ENCODE data around the gene ADGRL1.

Gene ADGRL1

GRCh38 chr19:14119644-14120496 is 86.1 kb downstream of the ADGRL1 start:
- Histone ChIP-seq H2AFZ (ENCODE audit: low read depth, low read length, severe bottlenecking) (no peak overlapping the region), H3K9me3 (ENCODE audit: insufficient read depth, low read length) (no peaks in the 10 kb centered on the region), H3K27me3 (ENCODE audit: low read length) (no peaks in the 10 kb centered on the region), H3F3A (ENCODE audit: insufficient read depth) (peaks cover 31% of the 10 kb centered on the region), H3K36me3 (ENCODE audit: low read length) (no peaks in the 10 kb centered on the region), H3K27ac (ENCODE audit: low read depth, low read length) (no peak overlapping the region), H3K9ac (ENCODE audit: low read length) (no peak overlapping the region), H3K79me2 (ENCODE audit: insufficient read depth, low read length) (peaks cover 19% of the 10 kb centered on the region), H3K4me3 (ENCODE audit: insufficient read depth, low read length, poor library complexity, severe bottlenecking) (no peak overlapping the region), H4K20me1 (ENCODE audit: low read depth, low read length) (0 out of 2 replicates have a peak, but pooled peaks cover 3% of the 10 kb centered on the region), H3K9me2 (replicated peaks; ENCODE audit: insufficient read depth, low read length) (no peaks in the 10 kb centered on the region), H3K4me2 (ENCODE audit: low read depth, low read length, poor library complexity, severe bottlenecking) (no peak overlapping the region)
- TF ChIP-seq EZH2phosphoT487 (conservative IDR thresholded peaks at IDR 0.05; ENCODE audit: low read length) (no peak), CTCF (IDR thresholded peaks at IDR 0.05; ENCODE audit: insufficient read depth, low read length, poor library complexity, severe bottlenecking) (no peak)

- no peaks in the 10 kb centered on the region for H3K36me3 ChIP-seq (ENCODE audit: low read length)
- peak overlapping the region; percentile 65; the same call in 1 of the 2 replicates for H3K9ac ChIP-seq (ENCODE audit: low read length)
- peaks cover 31% of the 10 kb centered on the region for H3F3A ChIP-seq (ENCODE audit: insufficient read depth)
- no peaks in the 10 kb centered on the region for H3K27me3 ChIP-seq (ENCODE audit: low read length)
- H2AFZ ChIP-seq (ENCODE audit: low read depth, low read length, severe bottlenecking) = no peak overlapping the region
- H3K79me2 ChIP-seq (ENCODE audit: insufficient read depth, low read length) = peaks cover 19% of the 10 kb centered on the region
- H3K4me3 ChIP-seq (ENCODE audit: insufficient read depth, low read length, poor library complexity, severe bottlenecking) = no peak overlapping the region
- no peaks in the 10 kb centered on the region for H3K9me3 ChIP-seq (ENCODE audit: insufficient read depth, low read length)
- 0 out of 2 replicates have a peak, but pooled peaks cover 3% of the 10 kb centered on the region for H4K20me1 ChIP-seq (ENCODE audit: low read depth, low read length)
- peak overlapping the region; percentile 59 for H3K4me2 ChIP-seq (ENCODE audit: low read depth, low read length, poor library complexity, severe bottlenecking)
- TF ChIP-seq EZH2phosphoT487 (conservative IDR thresholded peaks at IDR 0.05; ENCODE audit: low read length) (no peak), CTCF (IDR thresholded peaks at IDR 0.05; ENCODE audit: insufficient read depth, low read length, poor library complexity, severe bottlenecking) (no peak)
- H3K9me2 ChIP-seq (replicated peaks; ENCODE audit: insufficient read depth, low read length) = no peaks in the 10 kb centered on the region
- peak overlapping the region; percentile 38 for H3K27ac ChIP-seq (ENCODE audit: low read depth, low read length)
Measured at GRCh38 chr19:14119146-14119545, 86.8 kb downstream of the ADGRL1 start.

GRCh38 chr19:14118165-14119051 is 87.6 kb downstream of the ADGRL1 start:
- Histone ChIP-seq H3K4me2 (ENCODE audit: low read depth, low read length, poor library complexity, severe bottlenecking) (peak overlapping the region; percentile 59), H3K27ac (ENCODE audit: low read depth, low read length) (peak overlapping the region; percentile 38), H3K9me2 (replicated peaks; ENCODE audit: insufficient read depth, low read length) (no peaks in the 10 kb centered on the region), H3K9ac (ENCODE audit: low read length) (peak overlapping the region; percentile 65), H3F3A (ENCODE audit: insufficient read depth) (peaks cover 31% of the 10 kb centered on the region), H4K20me1 (ENCODE audit: low read depth, low read length) (0 out of 2 replicates have a peak, but pooled peaks cover 3% of the 10 kb centered on the region), H3K27me3 (ENCODE audit: low read length) (no peaks in the 10 kb centered on the region), H2AFZ (ENCODE audit: low read depth, low read length, severe bottlenecking) (no peak overlapping the region), H3K36me3 (ENCODE audit: low read length) (no peaks in the 10 kb centered on the region), H3K4me3 (ENCODE audit: insufficient read depth, low read length, poor library complexity, severe bottlenecking) (peak overlapping the region; percentile 64), H3K9me3 (ENCODE audit: insufficient read depth, low read length) (no peaks in the 10 kb centered on the region), H3K79me2 (ENCODE audit: insufficient read depth, low read length) (peaks cover 22% of the 10 kb centered on the region)
- TF ChIP-seq CTCF (IDR thresholded peaks at IDR 0.05; ENCODE audit: insufficient read depth, low read length, poor library complexity, severe bottlenecking) = no peak
- no peak for TF ChIP-seq EZH2phosphoT487 (conservative IDR thresholded peaks at IDR 0.05; ENCODE audit: low read length)
